Measurements from ENCODE around the gene FRAS1.
"Not testable (repeated sequence)": the region's sequence is repeated elsewhere in the genome, so short reads cannot be mapped to it uniquely, and the experiment has no call there.

GRCh38 chr4:78181681-78182234 lies 124.6 kb downstream of the FRAS1 start:
- TF ChIP-seq CTCF, POLR2A (IDR thresholded peaks at IDR 0.05): not testable (repeated sequence)
